Astrocyte (in vitro differentiated cells and primary cell): ENCODE measurements around the gene SURF6.
"Not testable (repeated sequence)": the region's sequence is repeated elsewhere in the genome, so short reads cannot be mapped to it uniquely, and the experiment has no call there.

Source experiments
- CTCF ChIP-seq: IDR thresholded peaks from 2 replicates; pipeline ENCODE4 v1.5.1; 2011; ENCODE audit warnings: low read depth, mild to moderate bottlenecking, inconsistent platforms, low read length, moderate library complexity; ENCODE audit not compliant: insufficient read depth
- EZH2 ChIP-seq: IDR thresholded peaks from 2 replicates; pipeline ENCODE4 v1.6.1; 2012; ENCODE audit warnings: mild to moderate bottlenecking, low read length, inconsistent platforms; ENCODE audit not compliant: insufficient read depth

GRCh38 chr9:133317551-133317950 is 18.4 kb downstream of the SURF6 start:
- TF ChIP-seq CTCF, EZH2: not testable (repeated sequence)
